Stimulated activated CD4-positive, alpha-beta T cell treated with anti-CD3 and anti-CD28 coated beads, Interleukin-4, amount 100 ng/mL, for 1 hour (primary cell): ENCODE results near the gene OCA2.
A peak's percentile ranks its signal among the peaks of the same experiment; 100 is the strongest.

ENCODE experiments used
- DNase-seq: peaks from one replicate; pipeline ENCODE4 v3.0.0-alpha.2; 2020

Gene OCA2

GRCh38 chr15:28101983-28102441 lies 2.9 kb upstream of the OCA2 start:
- DNase-seq, result no peak

DNA sequence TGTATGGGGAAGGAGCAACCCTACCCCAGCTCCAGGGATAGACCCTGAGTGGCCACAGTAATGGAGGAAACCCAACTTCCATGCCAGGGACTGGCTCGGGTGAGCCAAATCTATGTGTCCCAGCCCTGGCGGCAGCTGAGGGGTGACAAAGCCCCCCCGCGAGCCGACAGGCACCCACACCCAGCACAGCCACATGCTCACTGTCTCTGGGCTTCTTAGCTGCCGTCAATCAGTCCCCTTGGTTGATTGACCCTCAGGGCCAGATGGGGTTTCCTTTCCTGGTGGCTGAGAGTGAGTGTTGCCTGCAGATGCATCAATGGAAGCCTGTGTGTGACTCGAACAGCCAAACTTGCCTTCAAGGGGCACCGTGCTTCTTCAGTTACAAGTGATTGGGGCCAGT lies 2.1 kb upstream of the OCA2 start:
- DNase-seq, result no peak

DNA sequence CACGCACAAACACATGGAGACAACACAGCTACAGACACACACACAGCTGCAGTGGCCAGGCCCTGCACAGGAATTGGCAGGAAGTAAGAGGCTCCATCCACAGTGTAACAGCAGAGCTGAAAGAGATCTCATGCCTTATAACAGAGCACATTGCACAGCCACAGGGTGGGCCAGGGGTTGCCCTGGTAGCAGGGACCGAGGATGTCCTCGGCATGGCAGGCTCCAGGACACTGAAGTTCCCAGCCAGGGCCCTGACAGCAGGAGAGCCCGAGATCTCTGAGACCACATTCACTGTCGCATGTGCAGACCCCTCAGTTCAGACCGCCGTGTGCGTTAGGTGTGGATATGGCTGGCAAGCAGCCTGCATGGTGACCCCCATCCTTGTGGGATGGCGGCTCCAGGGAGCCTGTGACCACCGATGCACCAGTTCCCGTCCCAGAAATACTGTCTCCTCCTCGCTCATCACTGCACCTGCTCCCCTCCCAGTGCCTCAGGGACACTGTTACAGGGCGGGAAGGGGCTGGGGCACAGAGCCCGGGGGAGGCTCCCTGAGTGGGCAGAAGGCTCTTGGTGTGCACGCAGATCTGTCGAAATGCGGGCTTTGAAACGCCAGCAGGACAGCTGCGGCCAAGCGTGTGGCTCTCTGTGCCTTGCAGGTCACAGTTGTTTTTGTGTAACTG lies 1.5 kb upstream of the OCA2 start:
- no peak for DNase-seq

- no peak for DNase-seq
Observed at GRCh38 chr15:28099555-28100140, 533 bp upstream of the OCA2 start.

GRCh38 chr15:28098360-28098765 lies 752 bp downstream of the OCA2 start:
- no peak for DNase-seq

DNA sequence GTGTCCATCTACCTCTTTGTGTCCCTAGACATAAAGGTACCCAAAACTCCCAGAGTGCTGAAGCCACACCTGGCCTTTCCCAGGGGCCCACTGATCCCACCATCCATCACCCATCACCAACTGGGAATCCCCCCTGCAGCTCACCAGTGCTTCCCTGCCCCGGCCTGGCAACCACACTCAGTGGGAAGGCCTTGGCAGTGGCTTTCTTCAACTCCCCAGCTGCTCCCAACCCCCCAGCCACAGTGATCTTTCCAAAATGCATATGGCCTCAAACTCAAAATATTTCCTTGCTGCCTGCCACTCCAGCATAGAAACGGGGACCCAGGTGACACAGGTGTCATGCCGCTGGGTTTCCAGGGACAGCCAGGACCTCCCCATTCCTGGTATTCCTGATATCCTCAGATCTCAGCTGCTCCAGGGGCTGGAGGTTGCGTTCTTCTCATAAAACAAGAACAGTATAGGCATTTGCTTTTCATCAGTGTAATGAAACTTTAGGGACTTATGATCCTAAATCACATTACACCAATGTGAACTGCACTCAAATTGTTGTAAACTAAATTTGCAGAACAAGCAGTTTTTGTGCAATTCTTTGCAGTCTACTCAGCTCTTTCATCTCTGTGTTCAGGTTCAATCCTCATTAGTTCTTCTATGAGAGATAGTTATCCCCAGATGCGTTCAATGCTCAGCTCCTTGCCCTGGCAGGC lies 1.3 kb downstream of the OCA2 start:
- no peak for DNase-seq

GRCh38 chr15:28096670-28097431 lies 2.3 kb downstream of the OCA2 start:
- DNase-seq, result no peak

- DNase-seq, result no peak
Observed at GRCh38 chr15:28096411-28096669, 2.8 kb downstream of the OCA2 start.

DNA sequence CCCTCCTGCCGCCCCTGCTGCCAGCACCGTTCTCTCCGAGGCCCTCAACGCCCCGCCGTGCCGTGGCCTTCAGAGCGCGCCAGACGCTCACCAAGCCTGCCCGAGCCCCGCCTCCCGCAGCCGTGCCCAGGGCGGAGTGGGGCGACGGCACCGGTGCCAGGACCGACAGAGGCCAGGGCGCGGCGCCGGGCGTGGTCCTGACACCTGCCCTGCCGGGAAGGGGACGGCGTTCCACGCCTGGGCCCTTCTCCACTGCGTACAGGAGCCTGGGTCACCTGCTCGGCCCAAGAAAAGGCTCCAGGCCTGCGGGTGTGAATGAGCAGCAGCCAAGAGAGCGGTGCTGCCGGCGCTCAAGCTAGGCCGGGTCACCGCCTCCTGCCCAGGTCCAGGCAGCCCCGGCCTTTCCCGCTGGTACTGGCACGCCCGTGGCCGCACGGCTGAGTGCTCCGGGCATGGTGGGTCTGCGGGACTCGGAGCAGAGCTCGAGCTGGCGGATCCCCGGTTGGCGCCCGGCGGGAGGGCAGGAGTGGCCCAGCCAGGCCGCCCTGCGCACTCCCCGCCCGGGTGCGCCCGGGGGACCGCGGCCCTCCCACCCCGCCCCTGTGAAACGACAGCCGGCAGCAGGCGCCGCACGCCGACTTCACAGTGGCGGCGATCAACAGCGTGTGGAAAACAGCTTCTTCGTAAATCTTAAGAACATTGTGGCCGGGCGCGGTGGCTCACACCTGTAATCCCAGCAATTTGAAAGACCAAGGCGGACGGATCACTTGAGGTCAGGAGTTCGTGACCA lies 4.2 kb downstream of the OCA2 start:
- DNase-seq, result peak; percentile 43

GRCh38 chr15:28093752-28094535 lies 5.2 kb downstream of the OCA2 start:
- DNase-seq, result no peak

DNA sequence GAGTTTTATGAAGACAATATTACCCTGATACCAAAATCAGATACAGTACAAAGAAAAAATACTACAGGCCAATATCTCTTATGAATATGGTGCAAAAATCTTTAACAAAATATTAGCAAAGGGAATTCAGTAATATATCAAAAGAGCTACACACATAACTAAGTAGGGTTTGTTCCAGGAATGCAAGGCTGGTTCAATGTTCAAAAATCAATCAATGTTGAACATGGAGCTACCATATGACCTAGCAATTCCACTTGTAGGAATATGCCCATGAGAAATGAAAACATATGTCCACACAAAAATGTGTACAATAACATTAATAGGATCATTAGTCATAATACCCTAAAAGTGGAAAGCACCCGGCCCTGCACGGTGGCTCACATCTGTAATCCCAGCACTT lies 7.8 kb downstream of the OCA2 start:
- DNase-seq, result no peak

- DNase-seq, result peak; percentile 49
Observed at GRCh38 chr15:28086175-28086703, 12.9 kb downstream of the OCA2 start.

GRCh38 chr15:28085489-28086174 lies 13.5 kb downstream of the OCA2 start:
- no peak for DNase-seq

GRCh38 chr15:28084547-28084946 lies 14.6 kb downstream of the OCA2 start:
- no peak for DNase-seq

GRCh38 chr15:28082891-28083684 lies 16.0 kb downstream of the OCA2 start:
- DNase-seq, result no peak

DNA sequence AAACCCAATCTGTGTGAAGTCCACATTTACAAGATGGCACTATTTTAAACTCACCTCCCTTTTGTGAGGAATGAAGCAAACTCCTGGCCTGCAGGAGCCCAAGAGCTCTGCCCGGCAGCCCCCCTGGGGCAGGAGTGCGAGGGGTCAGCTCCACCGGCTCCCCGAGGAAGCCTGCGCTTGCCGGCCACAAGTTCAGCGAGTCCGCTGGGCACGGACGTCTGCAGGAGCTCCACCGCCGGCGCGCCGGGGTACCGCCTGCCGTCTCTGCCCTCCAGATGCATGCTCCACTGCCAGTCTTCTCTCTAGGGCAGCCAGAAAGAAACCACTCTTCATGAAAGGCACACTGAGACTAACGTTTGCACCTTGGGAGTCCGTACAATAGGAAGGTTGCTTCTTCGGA lies 17.5 kb downstream of the OCA2 start:
- no peak for DNase-seq

DNA sequence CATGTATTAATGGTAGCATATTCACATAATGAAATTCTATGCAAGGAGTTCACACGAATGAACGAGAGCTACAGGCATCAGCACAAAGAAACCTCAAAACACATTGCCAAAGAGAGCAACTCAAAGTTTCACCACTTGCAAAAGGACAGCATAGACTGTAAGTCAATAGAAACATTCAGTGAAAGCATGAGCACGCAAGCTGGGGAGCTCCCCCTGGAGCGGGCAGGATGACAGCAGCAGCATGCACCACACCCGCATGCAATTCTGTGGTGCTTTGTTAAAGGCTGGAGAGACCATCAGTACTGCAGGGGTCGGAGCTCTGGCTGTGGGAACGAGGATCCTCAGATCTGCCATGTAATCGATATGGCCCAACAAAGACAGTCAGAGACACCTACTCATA lies 18.7 kb downstream of the OCA2 start:
- DNase-seq, result no peak

- DNase-seq, result no peak
Observed at GRCh38 chr15:28079313-28079969, 19.7 kb downstream of the OCA2 start.

GRCh38 chr15:28078191-28078719 lies 20.9 kb downstream of the OCA2 start:
- no peak for DNase-seq

DNA sequence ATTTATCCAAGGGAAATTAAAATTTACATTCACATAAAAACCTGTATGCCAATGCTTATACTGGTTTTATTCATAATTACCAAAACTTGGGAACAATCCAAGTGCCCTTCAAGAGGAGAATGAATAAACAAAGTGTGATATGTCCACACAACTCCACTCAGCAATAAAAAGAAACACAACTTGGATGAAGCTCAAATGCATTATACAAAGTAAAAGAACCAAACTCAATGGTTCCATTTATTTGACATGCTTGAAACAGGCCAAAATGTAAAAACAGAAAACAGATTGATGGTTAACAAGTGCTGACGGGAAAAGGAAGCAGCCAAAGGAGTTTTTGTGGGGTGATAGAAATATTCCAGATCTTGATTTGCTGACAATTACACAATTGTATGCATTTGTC lies 23.5 kb downstream of the OCA2 start:
- no peak for DNase-seq
